HEK293 (cell line): ENCODE data around the gene NDUFS2.

Experiments used
- GLI4 ChIP-seq: fragments of 450-650 bp; formaldehyde crosslinking; IDR thresholded peaks from 2 replicates; pipeline ENCODE4 v1.5.1; 2016; ENCODE audit warnings: missing biosample characterization, missing genetic modification characterization
- HOXA7 ChIP-seq: sonication (generic); formaldehyde crosslinking; IDR thresholded peaks from 2 replicates; pipeline ENCODE4 v1.8.1; 2022; ENCODE audit warnings: missing genetic modification reagents, borderline replicate concordance
- IKZF3 ChIP-seq: fragments of 450-650 bp; IDR thresholded peaks from 2 replicates; pipeline ENCODE4 v1.5.0; 2018; ENCODE audit warnings: missing biosample characterization, mild to moderate bottlenecking, missing genetic modification characterization, moderate library complexity
- KLF7 ChIP-seq: fragments of 450-650 bp; formaldehyde crosslinking; IDR thresholded peaks from 2 replicates; pipeline ENCODE4 v1.5.1; 2016; ENCODE audit warnings: missing biosample characterization, missing genetic modification characterization, borderline replicate concordance
- PRDM1 ChIP-seq: fragments of 450-650 bp; formaldehyde crosslinking; IDR thresholded peaks from 2 replicates; pipeline ENCODE4; 2016; ENCODE audit warnings: missing biosample characterization, missing genetic modification characterization
- SCRT2 ChIP-seq: fragments of 450-650 bp; formaldehyde crosslinking; IDR thresholded peaks from 2 replicates; pipeline ENCODE4 v1.5.1; 2016; ENCODE audit warnings: missing biosample characterization, missing genetic modification characterization
- ZBTB21 ChIP-seq: fragments of 450-650 bp; formaldehyde crosslinking; IDR thresholded peaks from 2 replicates; pipeline ENCODE4 v1.5.1; 2017; ENCODE audit warnings: missing biosample characterization, missing genetic modification characterization
- ZFP37 ChIP-seq: fragments of 450-650 bp; formaldehyde crosslinking; IDR thresholded peaks from 2 replicates; pipeline ENCODE4 v1.5.1; 2016; ENCODE audit warnings: missing biosample characterization, missing genetic modification characterization
- ZNF112 ChIP-seq: fragments of 450-650 bp; formaldehyde crosslinking; IDR thresholded peaks from 2 replicates; pipeline ENCODE4 v1.5.0; 2017; ENCODE audit warnings: missing biosample characterization, missing genetic modification characterization
- ZNF23 ChIP-seq: fragments of 450-650 bp; formaldehyde crosslinking; IDR thresholded peaks from 2 replicates; pipeline ENCODE4 v1.5.1; 2016; ENCODE audit warnings: missing biosample characterization, missing genetic modification characterization, borderline replicate concordance
- ZNF350 ChIP-seq: fragments of 450-650 bp; formaldehyde crosslinking; IDR thresholded peaks from 2 replicates; pipeline ENCODE4 v1.5.0; 2017; ENCODE audit warnings: missing biosample characterization, mild to moderate bottlenecking, missing genetic modification characterization
- ZNF426 ChIP-seq: fragments of 450-650 bp; formaldehyde crosslinking; IDR thresholded peaks from 2 replicates; pipeline ENCODE4 v1.5.1; 2017; ENCODE audit warnings: missing biosample characterization, missing genetic modification characterization, mild to moderate bottlenecking, inconsistent platforms, moderate library complexity
- ZNF549 ChIP-seq: fragments of 450-650 bp; IDR thresholded peaks from 2 replicates; pipeline ENCODE4 v1.5.1; 2018; ENCODE audit warnings: missing biosample characterization, missing genetic modification characterization, mild to moderate bottlenecking, inconsistent platforms, moderate library complexity
- ZNF785 ChIP-seq: fragments of 450-650 bp; formaldehyde crosslinking; IDR thresholded peaks from 2 replicates; pipeline ENCODE4 v1.5.1; 2016; ENCODE audit warnings: missing biosample characterization, missing genetic modification characterization
- ZSCAN23 ChIP-seq: fragments of 450-650 bp; formaldehyde crosslinking; IDR thresholded peaks from 2 replicates; pipeline ENCODE4 v1.5.1; 2016; ENCODE audit warnings: missing biosample characterization, missing genetic modification characterization
- TF ChIP-seq, protein P1 (sequence below): fragments of 450-650 bp; formaldehyde crosslinking; IDR thresholded peaks from 2 replicates; pipeline ENCODE4 v1.5.1; 2016; ENCODE audit warnings: missing biosample characterization, missing genetic modification characterization
- TF ChIP-seq, protein P2 (sequence below): fragments of 450-650 bp; formaldehyde crosslinking; IDR thresholded peaks from 2 replicates; pipeline ENCODE4 v1.5.1; 2016; ENCODE audit warnings: missing biosample characterization, missing genetic modification characterization, low read depth
- TF ChIP-seq, protein P3 (sequence below): fragments of 450-650 bp; IDR thresholded peaks from 2 replicates; pipeline ENCODE4 v1.5.1; 2018; ENCODE audit warnings: missing biosample characterization, mild to moderate bottlenecking, missing genetic modification characterization
- TF ChIP-seq, protein P4 (sequence below): fragments of 450-650 bp; formaldehyde crosslinking; IDR thresholded peaks from 2 replicates; pipeline ENCODE4 v1.5.1; 2017; ENCODE audit warnings: missing biosample characterization, missing genetic modification characterization
- TF ChIP-seq, protein P5 (sequence below): fragments of 450-650 bp; formaldehyde crosslinking; IDR thresholded peaks from 2 replicates; pipeline ENCODE4 v1.5.1; 2016; ENCODE audit warnings: missing biosample characterization, missing genetic modification characterization, low read depth
- TF ChIP-seq, protein P6 (sequence below): fragments of 450-650 bp; IDR thresholded peaks from 2 replicates; pipeline ENCODE4 v1.5.1; 2018; ENCODE audit warnings: missing biosample characterization, missing genetic modification characterization
- TF ChIP-seq, protein P7 (sequence below): fragments of 450-650 bp; formaldehyde crosslinking; IDR thresholded peaks from 2 replicates; pipeline ENCODE4 v1.5.1; 2016; ENCODE audit warnings: missing biosample characterization, missing genetic modification characterization, borderline replicate concordance
- TF ChIP-seq, protein P8 (sequence below): fragments of 450-650 bp; formaldehyde crosslinking; IDR thresholded peaks from 2 replicates; pipeline ENCODE4 v1.5.1; 2016; ENCODE audit warnings: missing biosample characterization, missing genetic modification characterization

The NDUFS2 gene

DNA sequence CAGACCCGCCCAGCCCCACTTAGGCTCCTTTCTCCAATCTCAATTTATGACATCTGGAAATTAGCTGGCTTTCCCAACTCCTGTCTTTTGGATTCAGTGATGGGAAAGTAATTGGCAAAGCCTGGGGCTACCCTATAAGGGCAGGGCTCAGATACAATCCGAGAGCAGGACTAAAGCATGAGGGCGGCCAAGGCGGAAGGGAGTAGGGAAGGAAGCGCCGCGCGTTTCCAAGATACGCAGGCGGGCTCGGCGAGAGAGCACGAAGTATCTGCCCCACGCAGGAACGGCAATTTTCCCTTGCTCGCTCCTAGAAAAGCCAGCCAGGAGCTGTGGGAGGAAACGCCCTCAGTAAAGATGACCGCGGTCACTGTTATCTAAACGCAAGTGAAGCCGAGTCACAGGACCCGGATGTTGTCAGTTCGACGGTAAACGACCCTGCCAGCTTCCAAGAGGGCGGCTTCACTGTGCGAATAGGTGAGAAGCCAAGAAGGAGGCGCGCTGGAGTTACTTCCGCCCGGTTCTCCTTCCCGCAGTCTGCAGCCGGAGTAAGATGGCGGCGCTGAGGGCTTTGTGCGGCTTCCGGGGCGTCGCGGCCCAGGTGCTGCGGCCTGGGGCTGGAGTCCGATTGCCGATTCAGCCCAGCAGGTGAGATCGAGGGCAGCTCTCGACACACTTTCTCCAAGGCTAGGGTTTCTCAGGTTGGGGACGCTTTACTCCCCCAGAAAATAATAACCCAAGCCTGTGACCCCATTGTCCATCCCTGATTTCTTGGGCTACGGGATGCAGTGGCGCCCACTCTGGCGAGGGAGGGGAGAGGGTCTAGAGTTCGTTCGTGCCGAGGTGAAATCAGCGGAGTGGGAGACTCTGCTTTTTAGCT is at the start of gene NDUFS2 (continued):
- TF ChIP-seq, protein P1, sequence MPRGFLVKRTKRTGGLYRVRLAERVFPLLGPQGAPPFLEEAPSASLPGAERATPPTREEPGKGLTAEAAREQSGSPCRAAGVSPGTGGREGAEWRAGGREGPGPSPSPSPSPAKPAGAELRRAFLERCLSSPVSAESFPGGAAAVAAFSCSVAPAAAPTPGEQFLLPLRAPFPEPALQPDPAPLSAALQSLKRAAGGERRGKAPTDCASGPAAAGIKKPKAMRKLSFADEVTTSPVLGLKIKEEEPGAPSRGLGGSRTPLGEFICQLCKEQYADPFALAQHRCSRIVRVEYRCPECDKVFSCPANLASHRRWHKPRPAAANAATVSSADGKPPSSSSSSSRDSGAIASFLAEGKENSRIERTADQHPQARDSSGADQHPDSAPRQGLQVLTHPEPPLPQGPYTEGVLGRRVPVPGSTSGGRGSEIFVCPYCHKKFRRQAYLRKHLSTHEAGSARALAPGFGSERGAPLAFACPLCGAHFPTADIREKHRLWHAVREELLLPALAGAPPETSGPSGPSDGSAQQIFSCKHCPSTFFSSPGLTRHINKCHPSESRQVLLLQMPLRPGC (tag by site-specific recombination) = no peak
- TF ChIP-seq, protein P2, sequence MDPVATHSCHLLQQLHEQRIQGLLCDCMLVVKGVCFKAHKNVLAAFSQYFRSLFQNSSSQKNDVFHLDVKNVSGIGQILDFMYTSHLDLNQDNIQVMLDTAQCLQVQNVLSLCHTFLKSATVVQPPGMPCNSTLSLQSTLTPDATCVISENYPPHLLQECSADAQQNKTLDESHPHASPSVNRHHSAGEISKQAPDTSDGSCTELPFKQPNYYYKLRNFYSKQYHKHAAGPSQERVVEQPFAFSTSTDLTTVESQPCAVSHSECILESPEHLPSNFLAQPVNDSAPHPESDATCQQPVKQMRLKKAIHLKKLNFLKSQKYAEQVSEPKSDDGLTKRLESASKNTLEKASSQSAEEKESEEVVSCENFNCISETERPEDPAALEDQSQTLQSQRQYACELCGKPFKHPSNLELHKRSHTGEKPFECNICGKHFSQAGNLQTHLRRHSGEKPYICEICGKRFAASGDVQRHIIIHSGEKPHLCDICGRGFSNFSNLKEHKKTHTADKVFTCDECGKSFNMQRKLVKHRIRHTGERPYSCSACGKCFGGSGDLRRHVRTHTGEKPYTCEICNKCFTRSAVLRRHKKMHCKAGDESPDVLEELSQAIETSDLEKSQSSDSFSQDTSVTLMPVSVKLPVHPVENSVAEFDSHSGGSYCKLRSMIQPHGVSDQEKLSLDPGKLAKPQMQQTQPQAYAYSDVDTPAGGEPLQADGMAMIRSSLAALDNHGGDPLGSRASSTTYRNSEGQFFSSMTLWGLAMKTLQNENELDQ = no peak
- TF ChIP-seq ZSCAN23 (no peak), GLI4 (tag by site-specific recombination) (no peak), ZNF785 (tag by site-specific recombination) (peak; percentile 37; the same call in 1 of the 2 replicates), ZBTB21 (tag by site-specific recombination) (peak; percentile 24; the same call in 1 of the 2 replicates), HOXA7 (CRISPR knock-in tag) (no peak), ZNF549 (tag by site-specific recombination) (no peak), PRDM1 (no peak), ZNF426 (no peak), ZNF350 (tag by site-specific recombination) (no peak), SCRT2 (tag by site-specific recombination) (no peak), ZFP37 (tag by site-specific recombination) (no peak), KLF7 (tag by site-specific recombination) (peak; percentile 33; the same call in 1 of the 2 replicates), ZNF112 (tag by site-specific recombination) (no peak), ZNF23 (no peak), IKZF3 (tag by site-specific recombination) (peak; percentile 93)
- TF ChIP-seq, protein P3, sequence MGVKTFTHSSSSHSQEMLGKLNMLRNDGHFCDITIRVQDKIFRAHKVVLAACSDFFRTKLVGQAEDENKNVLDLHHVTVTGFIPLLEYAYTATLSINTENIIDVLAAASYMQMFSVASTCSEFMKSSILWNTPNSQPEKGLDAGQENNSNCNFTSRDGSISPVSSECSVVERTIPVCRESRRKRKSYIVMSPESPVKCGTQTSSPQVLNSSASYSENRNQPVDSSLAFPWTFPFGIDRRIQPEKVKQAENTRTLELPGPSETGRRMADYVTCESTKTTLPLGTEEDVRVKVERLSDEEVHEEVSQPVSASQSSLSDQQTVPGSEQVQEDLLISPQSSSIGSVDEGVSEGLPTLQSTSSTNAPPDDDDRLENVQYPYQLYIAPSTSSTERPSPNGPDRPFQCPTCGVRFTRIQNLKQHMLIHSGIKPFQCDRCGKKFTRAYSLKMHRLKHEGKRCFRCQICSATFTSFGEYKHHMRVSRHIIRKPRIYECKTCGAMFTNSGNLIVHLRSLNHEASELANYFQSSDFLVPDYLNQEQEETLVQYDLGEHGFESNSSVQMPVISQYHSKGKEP (tag by site-specific recombination) = no peak
- TF ChIP-seq, protein P4, sequence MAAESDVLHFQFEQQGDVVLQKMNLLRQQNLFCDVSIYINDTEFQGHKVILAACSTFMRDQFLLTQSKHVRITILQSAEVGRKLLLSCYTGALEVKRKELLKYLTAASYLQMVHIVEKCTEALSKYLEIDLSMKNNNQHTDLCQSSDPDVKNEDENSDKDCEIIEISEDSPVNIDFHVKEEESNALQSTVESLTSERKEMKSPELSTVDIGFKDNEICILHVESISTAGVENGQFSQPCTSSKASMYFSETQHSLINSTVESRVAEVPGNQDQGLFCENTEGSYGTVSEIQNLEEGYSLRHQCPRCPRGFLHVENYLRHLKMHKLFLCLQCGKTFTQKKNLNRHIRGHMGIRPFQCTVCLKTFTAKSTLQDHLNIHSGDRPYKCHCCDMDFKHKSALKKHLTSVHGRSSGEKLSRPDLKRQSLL (tag by site-specific recombination) = no peak; the same call in 1 of the 2 replicates
- TF ChIP-seq, protein P5, sequence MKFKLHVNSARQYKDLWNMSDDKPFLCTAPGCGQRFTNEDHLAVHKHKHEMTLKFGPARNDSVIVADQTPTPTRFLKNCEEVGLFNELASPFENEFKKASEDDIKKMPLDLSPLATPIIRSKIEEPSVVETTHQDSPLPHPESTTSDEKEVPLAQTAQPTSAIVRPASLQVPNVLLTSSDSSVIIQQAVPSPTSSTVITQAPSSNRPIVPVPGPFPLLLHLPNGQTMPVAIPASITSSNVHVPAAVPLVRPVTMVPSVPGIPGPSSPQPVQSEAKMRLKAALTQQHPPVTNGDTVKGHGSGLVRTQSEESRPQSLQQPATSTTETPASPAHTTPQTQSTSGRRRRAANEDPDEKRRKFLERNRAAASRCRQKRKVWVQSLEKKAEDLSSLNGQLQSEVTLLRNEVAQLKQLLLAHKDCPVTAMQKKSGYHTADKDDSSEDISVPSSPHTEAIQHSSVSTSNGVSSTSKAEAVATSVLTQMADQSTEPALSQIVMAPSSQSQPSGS (tag by site-specific recombination) = no peak
- TF ChIP-seq, protein P6, sequence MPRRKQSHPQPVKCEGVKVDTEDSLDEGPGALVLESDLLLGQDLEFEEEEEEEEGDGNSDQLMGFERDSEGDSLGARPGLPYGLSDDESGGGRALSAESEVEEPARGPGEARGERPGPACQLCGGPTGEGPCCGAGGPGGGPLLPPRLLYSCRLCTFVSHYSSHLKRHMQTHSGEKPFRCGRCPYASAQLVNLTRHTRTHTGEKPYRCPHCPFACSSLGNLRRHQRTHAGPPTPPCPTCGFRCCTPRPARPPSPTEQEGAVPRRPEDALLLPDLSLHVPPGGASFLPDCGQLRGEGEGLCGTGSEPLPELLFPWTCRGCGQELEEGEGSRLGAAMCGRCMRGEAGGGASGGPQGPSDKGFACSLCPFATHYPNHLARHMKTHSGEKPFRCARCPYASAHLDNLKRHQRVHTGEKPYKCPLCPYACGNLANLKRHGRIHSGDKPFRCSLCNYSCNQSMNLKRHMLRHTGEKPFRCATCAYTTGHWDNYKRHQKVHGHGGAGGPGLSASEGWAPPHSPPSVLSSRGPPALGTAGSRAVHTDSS (tag by site-specific recombination) = no peak
- TF ChIP-seq, protein P7, sequence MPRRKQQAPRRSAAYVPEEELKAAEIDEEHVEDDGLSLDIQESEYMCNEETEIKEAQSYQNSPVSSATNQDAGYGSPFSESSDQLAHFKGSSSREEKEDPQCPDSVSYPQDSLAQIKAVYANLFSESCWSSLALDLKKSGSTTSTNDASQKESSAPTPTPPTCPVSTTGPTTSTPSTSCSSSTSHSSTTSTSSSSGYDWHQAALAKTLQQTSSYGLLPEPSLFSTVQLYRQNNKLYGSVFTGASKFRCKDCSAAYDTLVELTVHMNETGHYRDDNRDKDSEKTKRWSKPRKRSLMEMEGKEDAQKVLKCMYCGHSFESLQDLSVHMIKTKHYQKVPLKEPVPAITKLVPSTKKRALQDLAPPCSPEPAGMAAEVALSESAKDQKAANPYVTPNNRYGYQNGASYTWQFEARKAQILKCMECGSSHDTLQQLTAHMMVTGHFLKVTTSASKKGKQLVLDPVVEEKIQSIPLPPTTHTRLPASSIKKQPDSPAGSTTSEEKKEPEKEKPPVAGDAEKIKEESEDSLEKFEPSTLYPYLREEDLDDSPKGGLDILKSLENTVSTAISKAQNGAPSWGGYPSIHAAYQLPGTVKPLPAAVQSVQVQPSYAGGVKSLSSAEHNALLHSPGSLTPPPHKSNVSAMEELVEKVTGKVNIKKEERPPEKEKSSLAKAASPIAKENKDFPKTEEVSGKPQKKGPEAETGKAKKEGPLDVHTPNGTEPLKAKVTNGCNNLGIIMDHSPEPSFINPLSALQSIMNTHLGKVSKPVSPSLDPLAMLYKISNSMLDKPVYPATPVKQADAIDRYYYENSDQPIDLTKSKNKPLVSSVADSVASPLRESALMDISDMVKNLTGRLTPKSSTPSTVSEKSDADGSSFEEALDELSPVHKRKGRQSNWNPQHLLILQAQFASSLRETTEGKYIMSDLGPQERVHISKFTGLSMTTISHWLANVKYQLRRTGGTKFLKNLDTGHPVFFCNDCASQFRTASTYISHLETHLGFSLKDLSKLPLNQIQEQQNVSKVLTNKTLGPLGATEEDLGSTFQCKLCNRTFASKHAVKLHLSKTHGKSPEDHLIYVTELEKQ (tag by site-specific recombination) = no peak
- TF ChIP-seq, protein P8, sequence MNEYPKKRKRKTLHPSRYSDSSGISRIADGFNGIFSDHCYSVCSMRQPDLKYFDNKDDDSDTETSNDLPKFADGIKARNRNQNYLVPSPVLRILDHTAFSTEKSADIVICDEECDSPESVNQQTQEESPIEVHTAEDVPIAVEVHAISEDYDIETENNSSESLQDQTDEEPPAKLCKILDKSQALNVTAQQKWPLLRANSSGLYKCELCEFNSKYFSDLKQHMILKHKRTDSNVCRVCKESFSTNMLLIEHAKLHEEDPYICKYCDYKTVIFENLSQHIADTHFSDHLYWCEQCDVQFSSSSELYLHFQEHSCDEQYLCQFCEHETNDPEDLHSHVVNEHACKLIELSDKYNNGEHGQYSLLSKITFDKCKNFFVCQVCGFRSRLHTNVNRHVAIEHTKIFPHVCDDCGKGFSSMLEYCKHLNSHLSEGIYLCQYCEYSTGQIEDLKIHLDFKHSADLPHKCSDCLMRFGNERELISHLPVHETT (tag by site-specific recombination) = peak; percentile 73; the same call in 1 of the 2 replicates
